Measurements from ENCODE around the gene FAM171A1. TPM values are rescaled to one million over a fixed set of nuclear protein-coding genes. Genes with fewer than 3 reads are reported as not detected.
A peak's percentile ranks its signal among the peaks of the same experiment; 100 is the strongest.

FAM171A1 gene
- total RNA-seq, 2 donors from 2014 or later, result 0.24 to 0.47 TPM

GRCh38 chr10:15241306-15241705, 129.8 kb downstream of the FAM171A1 start:
- DNase-seq (ENCODE audit: low spot score), result no peak
- Mint-ChIP-seq H3K4me3 (no peak overlapping the region), H3K36me3 (no peaks in the 10 kb centered on the region), H3K27me3 (no peaks in the 10 kb centered on the region), H3K27ac (no peak overlapping the region), H3K4me1 (ENCODE audit: low read depth in 2 of 2) (peaks cover 0 to 11% of the 10 kb centered on the region in 2 donors), H3K9me3 (no peaks in the 10 kb centered on the region)
- ATAC-seq, result no peak

- Mint-ChIP-seq H3K4me1 (ENCODE audit: low read depth in 2 of 2) (no peaks in the 10 kb centered on the region), H3K27me3 (no peaks in the 10 kb centered on the region), H3K27ac (no peak overlapping the region), H3K9me3 (no peaks in the 10 kb centered on the region), H3K36me3 (no peaks in the 10 kb centered on the region), H3K4me3 (no peak overlapping the region)
- ATAC-seq (no peak), DNase-seq (ENCODE audit: low spot score) (no peak)
Observed at GRCh38 chr10:15238555-15239335, 132.3 kb downstream of the FAM171A1 start.

GRCh38 chr10:15237351-15237750, 133.7 kb downstream of the FAM171A1 start:
- ATAC-seq (no peak), DNase-seq (ENCODE audit: low spot score) (no peak)
- H3K36me3 Mint-ChIP-seq, result no peaks in the 10 kb centered on the region
- H3K27ac Mint-ChIP-seq, result no peak overlapping the region
- no peaks in the 10 kb centered on the region for H3K4me1 Mint-ChIP-seq (ENCODE audit: low read depth in 2 of 2)
- H3K4me3 Mint-ChIP-seq, result no peak overlapping the region
- H3K27me3 Mint-ChIP-seq, result no peaks in the 10 kb centered on the region
- no peaks in the 10 kb centered on the region for H3K9me3 Mint-ChIP-seq

- H3K36me3 Mint-ChIP-seq, result no peaks in the 10 kb centered on the region
- ATAC-seq, result no peak
- no peak for DNase-seq (ENCODE audit: low spot score)
- no peak overlapping the region for H3K4me3 Mint-ChIP-seq
- H3K27me3 Mint-ChIP-seq, result no peaks in the 10 kb centered on the region
- no peaks in the 10 kb centered on the region for H3K9me3 Mint-ChIP-seq
- H3K27ac Mint-ChIP-seq, result no peak overlapping the region
- H3K4me1 Mint-ChIP-seq (ENCODE audit: low read depth in 2 of 2), result no peaks in the 10 kb centered on the region
Observed at GRCh38 chr10:15236340-15236739, 134.7 kb downstream of the FAM171A1 start.

- ATAC-seq (no peak), DNase-seq (ENCODE audit: low spot score) (no peak)
- peaks cover 2 to 13% of the 10 kb centered on the region in 2 donors for H3K27me3 Mint-ChIP-seq
- H3K36me3 Mint-ChIP-seq, result no peaks in the 10 kb centered on the region
- H3K9me3 Mint-ChIP-seq, result peaks cover 3% of the 10 kb centered on the region
- peaks cover 0 to 6% of the 10 kb centered on the region in 2 donors for H3K4me1 Mint-ChIP-seq (ENCODE audit: low read depth in 2 of 2)
- no peak overlapping the region for H3K27ac Mint-ChIP-seq
- no peak overlapping the region for H3K4me3 Mint-ChIP-seq
Observed at GRCh38 chr10:15232279-15232678, 138.8 kb downstream of the FAM171A1 start.

GRCh38 chr10:15231426-15231825, 139.7 kb downstream of the FAM171A1 start:
- peaks cover 0 to 6% of the 10 kb centered on the region in 2 donors for H3K4me1 Mint-ChIP-seq (ENCODE audit: low read depth in 2 of 2)
- H3K27ac Mint-ChIP-seq, result no peak overlapping the region
- no peak for DNase-seq (ENCODE audit: low spot score)
- H3K4me3 Mint-ChIP-seq, result no peak overlapping the region
- peaks cover 2 to 13% of the 10 kb centered on the region in 2 donors for H3K27me3 Mint-ChIP-seq
- peaks cover 3% of the 10 kb centered on the region for H3K9me3 Mint-ChIP-seq
- no peaks in the 10 kb centered on the region for H3K36me3 Mint-ChIP-seq
- ATAC-seq, result no peak

GRCh38 chr10:15230257-15230656, 140.8 kb downstream of the FAM171A1 start:
- ATAC-seq, result no peak
- Mint-ChIP-seq H3K9me3 (peaks cover 3% of the 10 kb centered on the region), H3K27ac (no peak overlapping the region), H3K27me3 (peaks cover 2 to 13% of the 10 kb centered on the region in 2 donors), H3K4me3 (no peak overlapping the region), H3K36me3 (no peaks in the 10 kb centered on the region), H3K4me1 (ENCODE audit: low read depth in 2 of 2) (peaks cover 0 to 6% of the 10 kb centered on the region in 2 donors)
- DNase-seq (ENCODE audit: low spot score), result no peak

GRCh38 chr10:15229268-15229667, 141.8 kb downstream of the FAM171A1 start:
- no peak for DNase-seq (ENCODE audit: low spot score)
- Mint-ChIP-seq H3K36me3 (no peaks in the 10 kb centered on the region), H3K4me3 (no peak overlapping the region), H3K9me3 (peaks cover 7% of the 10 kb centered on the region), H3K27me3 (peaks cover 2 to 13% of the 10 kb centered on the region in 2 donors), H3K4me1 (ENCODE audit: low read depth in 2 of 2) (peaks cover 0 to 6% of the 10 kb centered on the region in 2 donors), H3K27ac (no peak overlapping the region)
- no peak for ATAC-seq

- DNase-seq (ENCODE audit: low spot score) (no peak), ATAC-seq (no peak)
- Mint-ChIP-seq H3K27me3 (peaks cover 2 to 13% of the 10 kb centered on the region in 2 donors), H3K4me3 (no peak overlapping the region), H3K9me3 (peaks cover 7% of the 10 kb centered on the region), H3K4me1 (ENCODE audit: low read depth in 2 of 2) (peaks cover 0 to 6% of the 10 kb centered on the region in 2 donors), H3K36me3 (no peaks in the 10 kb centered on the region), H3K27ac (no peak overlapping the region)
Observed at GRCh38 chr10:15228426-15228825, 142.7 kb downstream of the FAM171A1 start.

GRCh38 chr10:15227611-15228372, 143.3 kb downstream of the FAM171A1 start:
- Mint-ChIP-seq H3K27me3 (peaks cover 2 to 13% of the 10 kb centered on the region in 2 donors), H3K4me3 (no peak overlapping the region), H3K9me3 (peaks cover 7% of the 10 kb centered on the region), H3K36me3 (no peaks in the 10 kb centered on the region), H3K4me1 (ENCODE audit: low read depth in 2 of 2) (peaks cover 0 to 6% of the 10 kb centered on the region in 2 donors), H3K27ac (no peak overlapping the region)
- no peak for DNase-seq (ENCODE audit: low spot score)
- ATAC-seq, result no peak

GRCh38 chr10:15225511-15225910, 145.6 kb downstream of the FAM171A1 start:
- Mint-ChIP-seq H3K36me3 (no peaks in the 10 kb centered on the region), H3K4me1 (ENCODE audit: low read depth in 2 of 2) (peaks cover 0 to 6% of the 10 kb centered on the region in 2 donors), H3K4me3 (no peak overlapping the region), H3K27ac (no peak overlapping the region), H3K27me3 (peaks cover 2 to 13% of the 10 kb centered on the region in 2 donors), H3K9me3 (peaks cover 7% of the 10 kb centered on the region)
- peak; percentile 22 to 32 for ATAC-seq
- no peak for DNase-seq (ENCODE audit: low spot score)

- Mint-ChIP-seq H3K27ac (no peak overlapping the region), H3K4me1 (ENCODE audit: low read depth in 2 of 2) (peaks cover 0 to 5% of the 10 kb centered on the region in 2 donors), H3K4me3 (no peak overlapping the region), H3K9me3 (peaks cover 7% of the 10 kb centered on the region), H3K36me3 (no peaks in the 10 kb centered on the region), H3K27me3 (peaks cover 2 to 11% of the 10 kb centered on the region in 2 donors)
- ATAC-seq (no peak), DNase-seq (ENCODE audit: low spot score) (no peak)
Observed at GRCh38 chr10:15224948-15225347, 146.1 kb downstream of the FAM171A1 start.

- Mint-ChIP-seq H3K9me3 (peaks cover 4% of the 10 kb centered on the region), H3K4me3 (no peak overlapping the region), H3K27me3 (peaks cover 0 to 2% of the 10 kb centered on the region in 2 donors), H3K4me1 (ENCODE audit: low read depth in 2 of 2) (no peaks in the 10 kb centered on the region), H3K36me3 (no peaks in the 10 kb centered on the region), H3K27ac (no peak overlapping the region)
- DNase-seq (ENCODE audit: low spot score) (no peak), ATAC-seq (no peak)
Observed at GRCh38 chr10:15223174-15223573, 147.9 kb downstream of the FAM171A1 start.

- H3K9me3 Mint-ChIP-seq, result peaks cover 4% of the 10 kb centered on the region
- H3K36me3 Mint-ChIP-seq, result no peaks in the 10 kb centered on the region
- H3K4me3 Mint-ChIP-seq, result no peak overlapping the region
- no peak overlapping the region for H3K27ac Mint-ChIP-seq
- H3K27me3 Mint-ChIP-seq, result no peaks in the 10 kb centered on the region
- no peaks in the 10 kb centered on the region for H3K4me1 Mint-ChIP-seq (ENCODE audit: low read depth in 2 of 2)
- DNase-seq (ENCODE audit: low spot score) (no peak), ATAC-seq (no peak)
Observed at GRCh38 chr10:15222511-15222910, 148.6 kb downstream of the FAM171A1 start.
